Loucy (cell line): ENCODE measurements around the gene TMEM156.

Source experiments
- EZH2phosphoT487 ChIP-seq: fragments of 200-600 bp; IDR thresholded peaks from 2 replicates; pipeline ENCODE4 v1.6.1; 2018; ENCODE audit warnings: antibody characterized with exemption, mild to moderate bottlenecking, moderate library complexity, borderline replicate concordance
- TF ChIP-seq, protein P1 (sequence below): fragments of 200-600 bp; sonication (generic); conservative IDR thresholded peaks from 2 replicates; pipeline ENCODE4 v1.5.1; 2014; ENCODE audit warnings: mild to moderate bottlenecking, antibody characterized with exemption, low read length

DNA sequence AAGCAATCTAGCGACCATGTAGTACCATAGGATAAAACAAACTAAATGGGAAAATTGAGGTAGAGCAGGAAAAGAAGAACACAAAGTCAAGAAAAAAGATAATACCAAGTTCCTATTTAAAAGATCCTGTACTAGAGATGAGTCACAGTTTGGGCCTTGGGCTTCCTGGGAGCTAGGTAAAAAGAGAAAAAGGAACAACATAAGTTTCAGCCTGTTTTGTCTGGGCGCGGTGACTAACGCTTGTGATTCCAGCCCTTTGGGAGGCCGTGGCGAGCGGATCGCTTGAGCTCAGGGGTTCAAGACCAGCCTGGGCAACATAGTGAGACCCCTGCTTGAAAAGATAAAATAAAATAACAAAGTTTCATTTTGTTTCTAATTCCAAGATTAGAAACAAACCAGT, 14.0 kb upstream of the TMEM156 start:
- TF ChIP-seq, protein P1, sequence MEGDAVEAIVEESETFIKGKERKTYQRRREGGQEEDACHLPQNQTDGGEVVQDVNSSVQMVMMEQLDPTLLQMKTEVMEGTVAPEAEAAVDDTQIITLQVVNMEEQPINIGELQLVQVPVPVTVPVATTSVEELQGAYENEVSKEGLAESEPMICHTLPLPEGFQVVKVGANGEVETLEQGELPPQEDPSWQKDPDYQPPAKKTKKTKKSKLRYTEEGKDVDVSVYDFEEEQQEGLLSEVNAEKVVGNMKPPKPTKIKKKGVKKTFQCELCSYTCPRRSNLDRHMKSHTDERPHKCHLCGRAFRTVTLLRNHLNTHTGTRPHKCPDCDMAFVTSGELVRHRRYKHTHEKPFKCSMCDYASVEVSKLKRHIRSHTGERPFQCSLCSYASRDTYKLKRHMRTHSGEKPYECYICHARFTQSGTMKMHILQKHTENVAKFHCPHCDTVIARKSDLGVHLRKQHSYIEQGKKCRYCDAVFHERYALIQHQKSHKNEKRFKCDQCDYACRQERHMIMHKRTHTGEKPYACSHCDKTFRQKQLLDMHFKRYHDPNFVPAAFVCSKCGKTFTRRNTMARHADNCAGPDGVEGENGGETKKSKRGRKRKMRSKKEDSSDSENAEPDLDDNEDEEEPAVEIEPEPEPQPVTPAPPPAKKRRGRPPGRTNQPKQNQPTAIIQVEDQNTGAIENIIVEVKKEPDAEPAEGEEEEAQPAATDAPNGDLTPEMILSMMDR, result no peak
- TF ChIP-seq EZH2phosphoT487, result no peak
